SW480 (cell line): ENCODE data around the gene GRIN2A.

ENCODE experiments used
- DNase-seq: peaks from one replicate; pipeline ENCODE4 v3.0.0-alpha.2; 2016; ENCODE audit warnings: low spot score

Gene GRIN2A

DNA sequence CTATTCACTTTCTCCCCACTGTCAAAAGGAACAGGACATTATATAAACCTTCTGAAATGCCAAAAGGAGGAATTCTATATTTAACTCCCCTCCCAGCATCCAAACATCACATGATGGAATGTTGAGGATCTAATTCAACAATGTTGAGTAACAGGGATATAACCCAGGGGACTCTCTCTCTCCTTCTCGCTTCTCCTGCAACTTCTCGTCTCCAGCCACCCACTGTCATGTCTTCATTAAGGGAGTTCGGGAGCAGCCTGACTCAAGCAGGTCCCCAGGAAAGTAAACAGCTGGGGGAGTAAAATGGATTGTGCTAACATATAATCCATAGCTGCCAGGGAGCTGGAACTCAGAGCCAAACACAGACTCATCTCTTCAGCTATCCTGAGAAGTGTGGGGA, 51.7 kb downstream of the GRIN2A start:
- DNase-seq, result no peak

DNA sequence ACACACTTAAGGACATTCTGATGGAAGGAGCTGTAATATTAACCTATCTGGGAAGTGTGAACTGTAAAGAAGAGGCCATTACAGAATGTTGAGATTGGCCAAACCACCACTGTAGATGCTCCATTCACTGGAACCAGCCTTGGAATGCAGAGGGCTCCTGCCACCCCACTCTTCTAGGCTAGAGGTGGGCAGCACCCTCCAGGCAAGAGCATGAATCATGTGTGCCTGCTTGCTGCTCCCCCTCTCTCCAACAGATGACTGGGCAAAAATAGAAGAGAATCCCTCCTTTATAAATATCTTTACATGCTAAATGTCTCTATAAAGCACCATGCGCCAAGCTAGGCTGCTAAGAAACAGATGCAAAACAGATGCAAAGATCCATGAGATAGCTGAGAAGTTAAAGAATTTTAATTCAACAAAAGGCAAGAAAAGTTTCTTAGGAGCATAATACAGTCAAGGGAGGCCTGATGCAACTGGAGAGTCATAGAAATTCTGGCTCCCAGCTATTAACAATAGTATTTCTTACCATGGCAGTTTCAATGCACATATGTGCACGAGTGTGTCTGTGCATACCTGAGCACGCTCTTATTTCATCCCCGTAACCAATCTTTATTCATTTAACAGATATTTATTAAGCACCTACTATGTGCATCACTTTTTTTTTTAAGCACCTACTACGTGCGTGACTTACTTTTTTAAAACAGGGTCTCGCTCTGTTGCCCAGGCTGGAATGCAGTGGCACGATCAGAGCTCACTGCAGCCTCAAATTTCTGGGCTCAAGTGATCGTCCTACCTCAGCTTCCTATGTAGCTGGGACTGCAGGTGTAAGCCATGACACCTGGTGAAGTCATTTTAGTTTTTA, 53.6 kb downstream of the GRIN2A start:
- DNase-seq, result no peak

DNA sequence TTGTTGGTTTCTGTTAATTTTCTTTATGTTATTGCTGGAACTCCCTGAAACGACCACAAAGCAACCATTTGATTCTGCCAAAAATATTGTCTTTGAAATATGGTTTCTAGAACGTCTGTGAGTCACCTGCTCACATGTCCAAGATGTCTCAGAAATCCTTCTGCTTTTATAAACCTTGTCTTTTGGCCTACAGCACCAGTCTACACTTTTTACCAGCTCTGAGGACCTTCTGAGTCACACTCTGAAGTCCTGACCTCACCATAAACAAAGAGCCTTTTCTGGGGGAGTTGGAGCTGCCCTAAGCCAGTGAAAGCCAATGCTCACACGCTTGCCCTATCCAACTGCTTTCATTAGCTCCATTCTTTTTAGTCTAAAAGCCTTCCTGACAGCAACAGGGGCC, 55.5 kb downstream of the GRIN2A start:
- no peak for DNase-seq

DNA sequence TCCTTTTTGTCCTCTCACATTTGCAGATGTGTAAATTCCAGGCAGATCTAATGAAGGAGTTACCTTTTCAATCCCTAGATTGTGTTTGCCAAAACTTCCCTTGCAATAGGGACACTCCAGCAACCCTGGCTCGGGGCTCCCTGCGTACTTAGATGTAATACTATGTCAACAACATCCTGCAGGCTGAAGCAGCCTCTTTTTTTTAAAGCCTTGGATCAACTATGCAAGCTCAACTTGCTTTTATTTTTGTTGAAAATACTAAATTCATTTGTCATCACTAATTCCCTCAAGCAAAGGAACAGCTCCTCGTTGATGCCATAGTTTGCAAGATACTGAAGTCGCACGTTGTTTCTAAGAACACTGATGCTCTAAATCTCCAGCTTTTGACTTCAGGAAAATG, 59.1 kb downstream of the GRIN2A start:
- no peak for DNase-seq

DNA sequence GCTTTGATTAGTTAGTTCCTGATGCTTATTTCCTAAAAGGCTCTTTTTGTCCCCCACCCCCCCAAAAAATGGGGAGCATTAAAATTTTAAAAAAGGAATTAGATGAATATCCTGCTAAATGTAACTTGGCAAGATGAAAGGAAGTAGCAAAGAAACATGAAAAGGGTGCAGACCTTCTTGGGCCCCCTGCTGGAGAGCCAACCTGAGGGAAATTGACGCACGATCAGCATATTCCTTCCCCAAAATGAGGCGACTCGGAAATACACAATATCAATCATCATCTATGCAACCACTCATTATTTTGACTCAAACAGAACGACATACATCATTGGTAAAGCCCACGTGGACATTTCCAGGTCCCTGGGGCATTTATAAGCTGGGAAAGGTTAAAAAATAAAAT, 59.7 kb downstream of the GRIN2A start:
- DNase-seq, result no peak

DNA sequence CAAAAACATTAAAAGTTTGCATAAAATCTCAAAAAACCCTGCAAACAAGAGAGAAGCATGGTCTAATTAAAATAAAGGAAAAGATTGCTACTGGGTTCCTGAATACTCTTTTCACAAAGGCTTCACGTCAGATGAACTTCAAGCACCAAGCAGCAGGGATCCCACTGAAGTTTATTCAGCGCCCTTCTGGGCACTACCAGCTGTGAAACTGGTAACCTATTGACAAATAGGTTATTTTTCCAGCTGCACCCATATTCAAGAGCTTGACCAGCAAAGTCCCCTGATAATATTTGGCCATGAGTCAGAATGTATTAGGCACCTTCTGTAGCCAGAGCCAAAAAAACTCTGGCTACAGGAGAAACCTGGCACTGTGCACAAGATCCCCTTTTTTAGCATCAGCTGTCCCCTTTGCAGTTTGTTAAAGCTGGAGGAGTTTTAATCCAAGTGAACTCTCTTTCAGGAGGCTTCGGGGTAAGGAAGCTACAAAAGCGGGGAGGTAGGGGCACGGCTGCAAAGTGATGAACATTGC, 60.3 kb downstream of the GRIN2A start:
- DNase-seq, result no peak

DNA sequence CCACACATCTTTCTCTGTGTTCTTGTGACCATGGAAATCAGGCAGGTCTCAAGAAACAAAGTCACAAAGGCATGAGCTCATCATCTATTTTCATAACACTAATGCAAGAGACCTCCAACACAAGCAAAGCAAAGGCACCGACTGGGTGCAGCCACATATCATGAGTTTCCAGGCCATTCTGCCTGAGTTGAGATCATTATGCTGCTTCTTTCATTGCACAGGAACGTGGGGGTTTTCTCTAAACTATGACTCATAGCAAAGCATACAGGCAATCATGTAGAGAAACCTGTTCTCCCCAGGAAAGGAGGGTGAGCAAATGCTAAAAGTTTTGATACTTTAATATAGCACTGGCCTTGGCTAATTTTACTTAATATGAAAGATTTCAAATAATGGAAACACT, 60.7 kb downstream of the GRIN2A start:
- peak; percentile 12 for DNase-seq

DNA sequence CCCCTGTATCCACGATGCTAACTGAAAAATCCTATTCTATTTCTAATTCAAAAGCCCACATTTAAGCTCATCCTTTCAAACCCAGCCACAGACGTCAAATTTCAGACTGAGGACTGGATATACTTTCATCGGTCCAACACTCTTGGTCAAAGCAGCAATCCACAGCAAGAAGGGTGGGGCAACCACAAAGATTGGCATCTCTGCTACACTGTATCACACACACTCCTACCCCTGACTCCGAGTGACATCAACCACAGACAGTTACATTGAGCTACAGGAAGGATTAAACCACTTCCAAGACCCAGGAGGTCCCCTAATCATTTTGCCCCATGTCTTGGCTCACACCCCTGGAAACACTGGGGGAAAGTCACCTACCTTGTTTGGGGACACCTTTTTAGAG, 61.3 kb downstream of the GRIN2A start:
- peak; percentile 6 for DNase-seq

DNA sequence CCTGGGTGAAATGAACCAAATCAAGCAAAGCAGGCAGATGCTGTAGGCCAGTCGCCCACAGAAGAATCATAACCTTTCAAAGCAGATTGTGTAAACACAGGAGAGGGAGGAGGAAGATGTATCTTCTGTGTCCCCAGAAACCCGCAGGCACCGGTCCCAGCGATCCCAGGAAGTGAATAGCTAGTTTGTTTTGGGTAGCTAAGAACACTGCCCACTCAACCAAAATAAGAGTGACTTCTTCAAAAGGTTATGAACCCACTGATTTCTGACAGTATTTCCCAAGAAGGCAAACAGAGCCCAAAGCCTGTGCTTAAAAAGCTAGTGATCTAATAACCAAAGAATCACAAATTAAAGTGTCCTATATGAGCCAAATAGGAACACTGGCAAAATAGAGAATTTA, 67.8 kb downstream of the GRIN2A start:
- DNase-seq, result no peak

DNA sequence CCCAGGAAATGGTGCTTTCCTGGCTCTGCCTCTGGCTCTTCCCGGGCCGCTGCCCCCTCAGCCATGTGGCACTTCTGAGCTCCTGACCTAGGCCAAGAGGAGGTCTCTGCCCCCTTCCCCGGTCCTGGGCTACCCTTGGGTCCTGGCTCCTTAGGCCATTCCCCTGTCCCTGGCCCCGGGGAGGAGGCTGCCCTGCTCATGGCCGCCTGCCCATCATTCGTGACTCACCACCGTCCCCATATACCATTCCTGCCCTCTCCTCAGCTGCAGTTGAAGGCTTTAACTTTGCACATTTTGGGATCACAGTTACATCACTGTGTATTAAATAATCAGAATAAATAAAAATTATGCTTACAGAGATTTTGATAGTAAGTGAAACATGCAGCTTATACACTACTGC, 69.0 kb downstream of the GRIN2A start:
- no peak for DNase-seq

DNA sequence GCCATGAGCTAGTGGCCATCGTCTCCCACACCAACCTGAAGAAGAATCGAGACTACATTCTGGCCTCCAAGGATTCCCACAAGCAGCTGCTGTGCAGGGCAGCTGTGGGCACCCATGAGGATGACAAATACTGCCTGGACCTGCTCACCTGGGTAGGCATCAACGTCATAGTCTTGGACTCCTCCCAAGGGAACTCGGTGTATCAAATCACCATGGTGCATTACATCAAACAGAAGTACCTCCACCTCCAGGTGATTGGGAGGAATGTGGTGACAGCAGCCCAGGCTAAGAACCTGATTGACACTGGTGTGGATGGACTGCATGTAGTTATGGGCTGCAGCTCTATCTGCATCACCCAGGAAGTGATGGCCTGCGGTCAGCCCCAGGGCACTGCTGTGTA, 70.2 kb downstream of the GRIN2A start:
- no peak for DNase-seq

DNA sequence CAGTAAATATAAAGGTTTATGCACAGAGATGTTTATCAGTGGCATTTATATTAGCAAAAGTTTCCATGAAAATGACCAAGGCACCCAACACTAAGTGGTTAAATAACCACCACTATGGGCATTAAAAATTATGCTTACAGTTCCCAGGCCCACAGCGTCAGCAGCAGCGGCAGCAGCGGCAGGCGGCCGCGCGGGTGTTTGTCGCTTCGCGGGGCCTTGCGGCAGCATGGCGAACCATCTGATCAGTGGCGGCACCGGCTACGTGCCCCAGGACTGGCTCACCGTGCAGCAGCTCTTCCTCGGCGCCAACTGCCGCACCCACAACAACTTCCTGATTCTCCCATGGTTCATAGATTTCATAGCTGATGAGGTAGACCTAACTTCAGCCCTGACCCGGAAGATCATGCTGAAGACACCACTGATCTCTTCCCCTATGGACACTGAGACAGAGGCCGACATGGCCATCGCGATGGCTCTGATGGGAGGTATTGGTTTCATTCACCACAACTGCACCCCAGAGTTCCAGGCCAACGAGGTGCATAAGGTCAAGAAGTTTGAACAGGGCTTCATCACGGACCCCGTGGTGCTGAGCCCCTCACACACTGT, 71.0 kb downstream of the GRIN2A start:
- no peak for DNase-seq

DNA sequence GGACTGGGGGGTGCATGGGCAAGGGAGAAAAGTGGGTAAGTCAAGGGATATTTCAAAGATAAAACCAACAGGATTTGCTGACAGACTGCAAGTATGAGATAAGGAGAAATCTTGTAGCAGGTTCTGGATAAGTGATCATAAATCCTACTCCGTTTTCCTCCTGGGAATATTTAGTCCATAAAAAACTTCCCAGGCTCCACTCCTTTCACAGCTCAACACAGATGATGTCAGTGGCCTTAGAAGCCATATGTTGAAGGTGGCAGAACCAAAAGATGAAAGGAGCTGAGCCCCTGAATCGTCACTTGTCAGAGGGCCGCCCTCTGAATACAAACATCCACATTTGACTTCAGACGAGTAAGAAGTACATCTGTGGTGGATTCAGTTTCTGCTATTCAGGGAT, 71.7 kb downstream of the GRIN2A start:
- DNase-seq, result no peak

DNA sequence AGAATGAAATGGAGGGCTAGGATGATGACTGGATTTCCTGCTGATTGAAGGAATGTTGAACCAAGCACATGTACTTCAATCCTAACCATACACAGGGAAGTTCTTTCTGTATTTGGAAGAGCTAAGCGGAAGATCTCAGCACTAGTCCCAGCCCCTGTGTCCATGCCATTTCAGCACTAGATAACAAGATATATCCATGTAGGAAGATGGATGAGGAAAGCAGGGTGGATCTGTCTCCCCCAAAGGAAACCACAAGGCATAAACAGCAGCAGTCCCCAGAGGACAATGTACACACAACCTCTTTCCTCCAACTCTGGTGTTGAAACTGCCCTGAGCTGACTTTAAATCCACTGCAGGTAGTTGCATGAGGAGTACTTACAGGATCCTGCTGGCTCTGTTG, 75.1 kb downstream of the GRIN2A start:
- DNase-seq, result no peak

DNA sequence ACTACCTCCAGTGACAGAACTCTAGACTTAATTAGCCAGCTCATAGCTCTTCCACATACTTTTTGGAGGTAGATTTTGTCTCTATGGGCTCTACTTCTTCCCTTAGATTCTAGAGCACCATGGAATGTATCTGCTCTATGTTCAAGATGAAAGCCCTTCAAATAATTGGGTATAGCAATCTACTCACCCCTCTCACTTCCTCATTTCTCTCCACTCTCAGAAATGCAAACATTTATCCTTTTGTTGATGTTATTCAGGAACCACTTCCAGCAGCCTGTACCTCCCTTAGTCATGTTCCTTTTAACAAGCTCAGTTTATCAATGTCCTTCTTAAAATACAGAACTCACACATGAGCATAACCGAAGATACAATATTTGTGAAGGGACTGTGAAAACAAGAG, 78.5 kb downstream of the GRIN2A start:
- no peak for DNase-seq

DNA sequence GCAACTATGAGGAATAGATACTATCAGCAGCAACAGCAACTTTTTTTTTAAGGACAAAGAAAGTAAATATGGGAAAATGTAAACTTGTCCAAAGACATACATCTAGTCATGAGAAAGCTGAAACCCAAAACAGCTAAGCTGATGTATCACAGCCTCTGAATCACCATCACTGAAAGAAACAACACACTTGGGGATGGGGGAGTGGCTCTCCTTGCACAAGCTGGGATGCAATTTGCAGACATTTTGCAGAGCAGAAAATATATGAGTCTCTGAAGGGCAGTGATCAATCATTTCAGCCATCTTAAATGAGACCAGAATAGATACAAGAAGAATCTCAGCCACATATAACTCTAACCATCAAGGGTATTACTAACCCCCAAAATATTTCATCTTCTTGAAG, 79.1 kb downstream of the GRIN2A start:
- no peak for DNase-seq

DNA sequence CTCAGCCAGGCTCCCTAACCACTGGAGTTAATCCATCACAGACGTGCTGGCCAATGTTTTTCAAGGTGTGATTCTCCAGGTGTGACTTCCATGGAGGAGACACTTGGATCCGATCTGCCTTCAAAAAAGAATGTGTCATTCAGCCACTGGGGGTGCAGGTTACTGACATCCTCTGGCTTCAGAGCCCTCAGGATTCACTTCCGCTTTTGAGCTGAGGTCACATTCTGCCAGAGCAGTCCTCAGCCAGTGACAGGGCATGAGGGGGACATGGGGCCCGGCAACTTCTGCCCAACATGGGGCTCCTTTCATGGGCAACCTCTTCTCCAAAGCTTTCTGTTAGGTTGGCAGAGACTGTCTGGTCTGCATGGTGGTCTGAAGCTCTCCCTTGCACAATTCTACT, 81.4 kb downstream of the GRIN2A start:
- no peak for DNase-seq

DNA sequence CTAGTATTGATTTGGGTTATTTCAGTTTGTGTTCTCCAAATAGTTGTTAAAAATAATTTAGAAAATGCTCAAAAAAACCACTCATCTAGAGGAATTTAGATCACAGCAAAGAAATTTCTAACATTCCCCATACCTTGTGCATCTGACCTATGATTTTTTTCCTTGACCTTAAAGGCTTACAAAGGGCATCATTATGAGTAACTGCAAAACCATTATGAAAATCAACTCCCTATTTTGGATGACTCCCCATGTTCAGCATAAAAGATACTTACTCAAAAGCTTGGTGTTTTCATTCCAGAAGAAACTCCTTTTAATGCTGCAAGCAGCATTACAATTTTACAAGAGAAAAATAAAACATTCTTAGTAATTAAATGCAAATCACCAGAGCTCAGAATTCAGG, 83.2 kb downstream of the GRIN2A start:
- DNase-seq, result no peak

DNA sequence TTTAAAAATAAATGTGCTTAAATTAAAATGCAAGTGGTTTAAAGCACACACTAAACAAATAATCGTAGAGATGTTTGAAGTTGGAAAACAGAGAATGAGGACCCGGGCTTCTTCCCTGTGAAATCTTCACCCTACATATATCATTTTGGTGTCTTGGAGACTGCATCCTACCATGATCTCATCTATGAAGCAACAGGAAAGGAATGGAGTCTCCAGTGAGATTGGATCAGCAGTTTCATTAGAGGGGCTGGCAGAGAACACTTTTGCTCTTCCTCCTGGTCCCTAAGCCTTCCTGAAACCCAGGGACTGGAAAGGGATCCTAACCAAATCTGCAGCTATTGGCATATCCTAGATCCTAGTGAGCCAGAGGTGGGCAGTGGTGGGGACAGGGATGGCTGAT, 85.0 kb downstream of the GRIN2A start:
- no peak for DNase-seq

DNA sequence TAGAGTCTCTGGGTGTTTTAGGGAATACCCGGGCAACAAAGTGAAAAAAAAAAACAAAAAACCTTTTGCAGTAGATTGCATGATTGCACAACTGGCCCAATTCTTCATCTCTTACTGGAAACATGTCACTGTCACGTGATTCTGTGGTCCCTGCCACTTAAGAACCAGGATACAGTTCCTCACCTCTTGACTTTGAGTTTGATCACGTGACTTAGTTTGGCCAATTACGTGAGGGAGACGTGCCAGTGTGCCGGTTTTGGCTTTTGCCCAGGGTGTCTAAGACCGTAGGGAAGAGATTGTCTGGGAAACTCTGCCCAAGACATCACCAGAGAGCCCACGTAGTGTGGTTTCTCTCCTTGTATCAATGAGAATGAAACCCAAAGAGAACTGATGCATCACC, 88.7 kb downstream of the GRIN2A start:
- peak; percentile 5 for DNase-seq

DNA sequence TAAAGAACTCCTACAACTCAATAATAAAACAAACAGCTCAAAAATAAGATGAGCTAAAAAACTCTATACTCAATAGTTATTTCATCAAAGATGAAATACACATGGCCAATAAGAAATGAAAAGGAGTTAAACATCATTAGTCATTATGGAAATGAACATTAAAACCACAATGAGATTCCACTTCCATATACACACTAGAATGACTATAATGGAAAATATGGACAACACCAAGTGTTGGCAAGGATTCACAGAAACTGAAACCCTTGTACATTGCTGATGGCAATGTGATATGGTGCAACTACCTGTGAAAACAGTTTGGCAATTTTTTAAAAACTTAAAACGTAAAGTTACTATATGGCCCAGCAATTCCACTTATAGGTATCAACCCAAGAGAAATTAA, 91.4 kb downstream of the GRIN2A start:
- DNase-seq, result no peak

DNA sequence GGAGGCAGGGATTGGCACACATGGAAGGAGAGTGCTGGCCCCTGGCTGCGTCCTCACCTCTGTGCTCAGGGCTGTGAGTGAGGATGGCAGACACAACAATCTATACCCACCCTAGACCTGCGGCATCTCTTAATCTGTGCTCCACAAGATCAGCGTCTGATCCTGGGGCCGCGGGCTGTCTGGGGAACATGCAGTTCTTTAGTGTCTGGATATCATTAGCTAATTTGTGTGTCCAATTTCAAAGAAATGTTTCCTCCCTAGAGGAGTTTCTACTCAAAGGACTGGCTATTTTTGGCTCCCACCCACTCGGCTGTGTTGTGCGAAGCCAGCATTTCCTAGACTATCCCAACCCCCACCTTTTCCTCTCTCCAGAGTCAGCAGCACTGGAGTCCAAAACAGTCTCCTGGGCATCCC, 93.8 kb downstream of the GRIN2A start:
- no peak for DNase-seq

DNA sequence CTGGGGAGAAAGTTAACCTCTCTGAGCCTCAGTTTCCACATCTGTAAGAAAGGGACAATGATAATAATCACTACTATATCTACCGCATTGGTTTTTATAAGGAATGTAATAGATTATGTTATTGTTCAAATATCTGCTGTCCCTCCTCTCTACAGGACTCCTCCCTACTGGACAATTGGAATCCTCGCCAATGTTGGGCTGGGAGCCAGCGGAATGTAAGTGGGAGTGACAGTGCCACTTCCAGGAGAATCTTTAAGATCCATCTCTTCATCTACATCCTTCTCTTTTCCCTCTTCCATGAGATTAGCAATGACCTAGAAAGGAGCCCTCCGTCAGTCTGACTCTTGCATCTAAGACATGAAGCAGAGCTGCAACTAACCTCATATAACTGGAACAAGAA, 95.1 kb downstream of the GRIN2A start:
- no peak for DNase-seq

DNA sequence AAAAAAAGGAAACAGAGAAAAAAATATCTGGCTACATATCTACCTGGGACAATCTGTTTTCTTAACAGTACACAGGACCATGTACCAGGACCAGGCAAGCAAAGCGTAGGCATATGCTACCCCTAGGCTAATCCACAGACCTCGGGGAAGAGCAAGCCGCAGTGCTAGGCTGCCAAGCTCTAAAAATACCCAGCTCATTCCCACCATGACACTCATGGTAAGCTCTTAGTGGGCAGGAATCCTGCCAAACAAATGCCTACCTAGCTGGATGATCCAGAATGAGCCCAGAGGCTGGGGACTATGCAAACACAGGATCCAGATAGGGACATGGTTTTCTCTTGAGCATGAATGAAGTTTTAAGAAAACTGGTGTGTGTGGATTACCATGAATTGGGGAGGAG, 95.6 kb downstream of the GRIN2A start:
- DNase-seq, result no peak
